Astrocyte of the spinal cord (primary cell): Measurements from ENCODE around the gene CNOT1.

Experiments used
- DNase-seq: peaks from one replicate; pipeline ENCODE4 v3.0.0; 2011; ENCODE audit warnings: low read depth, low spot score
- H3K4me3 ChIP-seq: 2 replicates; pipeline ENCODE4 v1.5.1; 2011; ENCODE audit warnings: low read depth, mild to moderate bottlenecking, low read length, moderate library complexity
- in situ Hi-C: cut with HindIII; loops from 2 replicates; pipeline ENCODE4 v1.10.0; 2017; ENCODE audit warnings: low sequenced_read_pairs
- TF ChIP-seq, protein P1 (sequence below): IDR thresholded peaks from 2 replicates; pipeline ENCODE4 v1.5.1; 2012; ENCODE audit warnings: low read depth, mild to moderate bottlenecking, low read length, inconsistent platforms

The CNOT1 gene

DNA sequence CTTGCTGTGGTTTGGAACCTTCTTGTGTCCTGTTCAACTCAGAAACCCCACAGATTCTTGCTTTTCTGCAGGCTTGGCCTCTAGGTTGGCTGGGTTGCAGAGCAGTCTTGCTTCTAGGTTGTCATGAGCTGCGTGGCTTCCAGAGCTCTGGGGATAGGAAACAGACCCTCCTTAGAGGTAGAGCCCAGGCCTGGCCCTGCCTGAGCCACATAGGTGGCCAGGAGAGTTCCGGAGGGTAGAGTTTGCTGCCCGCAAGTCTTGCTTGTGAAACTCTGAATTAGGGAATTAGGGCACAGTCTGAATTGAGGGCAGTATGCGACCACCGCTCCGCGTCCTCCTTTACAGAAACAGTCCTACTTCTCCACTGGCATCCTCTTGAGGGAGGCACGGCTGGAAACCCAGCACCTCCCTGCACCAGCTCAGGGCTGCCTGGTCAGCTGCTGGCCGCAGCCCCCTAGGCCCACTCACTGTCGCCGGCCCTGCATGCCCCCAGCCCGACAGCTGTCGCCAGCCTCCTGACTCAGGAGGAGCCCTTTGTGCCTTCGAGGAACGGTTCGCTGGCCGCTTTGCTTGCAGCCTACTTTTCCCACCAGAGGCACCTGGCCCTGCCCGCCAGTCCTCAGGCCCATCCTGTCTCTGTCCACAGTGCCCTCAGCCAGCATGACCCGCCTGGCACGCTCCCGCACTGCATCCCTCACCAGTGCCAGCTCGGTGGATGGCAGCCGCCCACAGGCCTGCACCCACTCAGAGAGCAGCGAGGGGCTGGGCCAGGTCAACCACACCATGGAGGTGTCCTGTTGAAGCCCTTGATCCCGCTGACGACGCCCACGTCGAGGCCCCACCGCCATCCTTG, 118.6 kb downstream of the CNOT1 start:
- DNase-seq: no peak
- no peak overlapping the region for H3K4me3 ChIP-seq
- in situ Hi-C loops: no loop called here
- TF ChIP-seq, protein P1, sequence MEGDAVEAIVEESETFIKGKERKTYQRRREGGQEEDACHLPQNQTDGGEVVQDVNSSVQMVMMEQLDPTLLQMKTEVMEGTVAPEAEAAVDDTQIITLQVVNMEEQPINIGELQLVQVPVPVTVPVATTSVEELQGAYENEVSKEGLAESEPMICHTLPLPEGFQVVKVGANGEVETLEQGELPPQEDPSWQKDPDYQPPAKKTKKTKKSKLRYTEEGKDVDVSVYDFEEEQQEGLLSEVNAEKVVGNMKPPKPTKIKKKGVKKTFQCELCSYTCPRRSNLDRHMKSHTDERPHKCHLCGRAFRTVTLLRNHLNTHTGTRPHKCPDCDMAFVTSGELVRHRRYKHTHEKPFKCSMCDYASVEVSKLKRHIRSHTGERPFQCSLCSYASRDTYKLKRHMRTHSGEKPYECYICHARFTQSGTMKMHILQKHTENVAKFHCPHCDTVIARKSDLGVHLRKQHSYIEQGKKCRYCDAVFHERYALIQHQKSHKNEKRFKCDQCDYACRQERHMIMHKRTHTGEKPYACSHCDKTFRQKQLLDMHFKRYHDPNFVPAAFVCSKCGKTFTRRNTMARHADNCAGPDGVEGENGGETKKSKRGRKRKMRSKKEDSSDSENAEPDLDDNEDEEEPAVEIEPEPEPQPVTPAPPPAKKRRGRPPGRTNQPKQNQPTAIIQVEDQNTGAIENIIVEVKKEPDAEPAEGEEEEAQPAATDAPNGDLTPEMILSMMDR: no peak

DNA sequence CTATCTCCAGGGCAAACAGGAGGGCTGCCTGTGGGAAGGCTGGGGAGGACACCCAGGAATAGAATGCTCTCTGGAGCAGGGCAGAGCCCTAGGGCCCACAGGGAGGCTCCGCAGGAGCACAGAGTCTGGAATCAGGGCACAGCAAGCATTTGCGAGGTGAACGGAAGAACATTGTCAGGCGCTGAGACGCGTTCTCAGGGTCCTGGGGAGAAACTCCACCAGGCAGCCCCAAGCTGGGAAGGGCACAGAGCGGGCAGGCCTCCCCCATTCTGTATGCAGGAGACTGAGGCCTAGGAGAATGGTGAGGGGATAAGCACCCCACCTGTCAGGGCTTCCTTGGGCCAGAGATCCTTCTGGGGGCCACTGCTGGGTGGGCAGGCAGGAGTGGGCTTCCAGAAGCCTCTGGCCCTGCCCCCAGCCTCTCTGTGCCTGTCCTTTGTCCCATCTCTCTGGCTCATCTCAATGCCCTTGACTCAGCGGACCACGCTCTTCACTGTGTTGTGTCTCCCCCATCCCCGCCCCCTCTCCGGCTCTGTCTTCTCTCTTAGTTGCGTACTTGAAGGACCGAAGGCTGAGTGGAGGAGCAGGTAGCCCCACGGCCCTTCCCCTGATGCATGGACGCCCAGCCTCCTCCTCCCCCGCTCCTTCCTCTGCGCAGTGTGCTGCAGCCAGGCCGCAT, 119.4 kb downstream of the CNOT1 start:
- in situ Hi-C loops: no loop called here
- H3K4me3 ChIP-seq: no peak overlapping the region
- DNase-seq: no peak
- TF ChIP-seq, protein P1: no peak

DNA sequence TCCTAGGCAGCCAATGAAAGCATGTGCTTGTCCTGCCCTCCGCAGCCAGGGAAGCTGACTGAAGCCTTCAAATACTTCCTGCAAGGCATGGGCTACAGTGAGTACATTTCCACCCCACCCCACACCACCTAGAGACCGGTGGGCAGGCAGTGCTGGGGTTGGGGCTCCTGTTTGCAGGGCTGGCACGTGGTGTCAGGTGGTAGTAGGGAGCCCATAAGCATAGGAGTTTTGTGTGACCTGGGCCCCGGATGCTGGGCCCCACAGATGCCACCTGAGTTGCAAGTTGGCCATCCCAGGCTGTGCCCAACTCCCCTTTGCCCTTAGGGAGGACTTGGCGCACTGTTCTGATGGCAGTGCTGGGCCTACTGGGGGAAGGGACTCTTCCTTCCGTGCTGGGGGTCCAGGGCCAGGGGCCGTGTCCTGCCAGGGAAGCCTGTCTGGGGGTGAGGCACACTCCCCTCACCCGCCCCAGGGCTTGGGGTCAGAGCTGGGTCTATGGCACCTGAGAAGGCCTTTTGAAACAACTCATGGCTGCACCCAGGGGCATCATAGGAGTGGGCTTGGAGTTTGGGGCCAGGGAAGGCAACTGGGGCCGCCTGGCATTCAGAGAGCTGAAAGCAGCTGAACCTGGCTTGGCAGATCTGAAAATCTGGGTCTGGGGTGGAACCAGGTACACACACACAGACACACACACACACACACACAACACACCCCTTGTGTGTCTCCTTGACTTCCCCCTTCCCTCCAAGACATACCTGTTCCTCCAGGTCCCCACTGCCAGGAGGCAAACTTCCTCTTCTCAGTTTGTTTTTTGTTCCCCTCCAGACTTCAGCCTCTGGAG, 120.2 kb downstream of the CNOT1 start:
- TF ChIP-seq, protein P1: no peak
- in situ Hi-C loops: no loop called here
- H3K4me3 ChIP-seq: no peak overlapping the region
- DNase-seq: no peak

DNA sequence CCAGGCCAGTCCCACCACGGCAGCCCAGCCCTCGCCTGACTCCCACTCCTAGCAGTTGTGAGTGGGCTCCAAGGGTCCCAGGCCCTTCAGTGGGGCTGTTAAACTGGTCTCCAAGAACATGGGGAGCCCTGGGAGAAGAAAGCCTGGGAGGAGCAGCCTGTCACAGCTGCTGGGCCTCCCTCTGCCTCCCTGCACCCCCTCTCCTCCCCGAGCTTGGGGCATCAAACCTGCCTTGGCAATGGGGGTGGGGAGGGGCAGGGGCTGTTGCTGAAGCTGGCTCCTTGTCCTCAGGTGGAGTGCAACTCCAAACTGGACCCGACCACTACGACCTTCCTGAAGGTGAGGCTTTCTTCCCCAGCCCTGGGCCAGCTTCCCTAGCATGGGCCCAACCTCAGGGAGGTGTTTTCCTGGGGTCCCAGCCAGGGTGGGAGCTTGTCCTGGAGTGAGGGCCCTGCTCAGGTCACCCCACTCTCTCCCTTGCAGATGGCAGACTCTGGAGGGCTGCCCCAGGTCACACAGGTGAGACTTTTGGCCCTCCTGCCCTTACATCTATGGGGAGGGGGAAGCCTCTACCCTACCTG, 120.9 kb downstream of the CNOT1 start:
- TF ChIP-seq, protein P1: no peak
- in situ Hi-C loops: no loop called here
- no peak for DNase-seq
- no peak overlapping the region for H3K4me3 ChIP-seq

DNA sequence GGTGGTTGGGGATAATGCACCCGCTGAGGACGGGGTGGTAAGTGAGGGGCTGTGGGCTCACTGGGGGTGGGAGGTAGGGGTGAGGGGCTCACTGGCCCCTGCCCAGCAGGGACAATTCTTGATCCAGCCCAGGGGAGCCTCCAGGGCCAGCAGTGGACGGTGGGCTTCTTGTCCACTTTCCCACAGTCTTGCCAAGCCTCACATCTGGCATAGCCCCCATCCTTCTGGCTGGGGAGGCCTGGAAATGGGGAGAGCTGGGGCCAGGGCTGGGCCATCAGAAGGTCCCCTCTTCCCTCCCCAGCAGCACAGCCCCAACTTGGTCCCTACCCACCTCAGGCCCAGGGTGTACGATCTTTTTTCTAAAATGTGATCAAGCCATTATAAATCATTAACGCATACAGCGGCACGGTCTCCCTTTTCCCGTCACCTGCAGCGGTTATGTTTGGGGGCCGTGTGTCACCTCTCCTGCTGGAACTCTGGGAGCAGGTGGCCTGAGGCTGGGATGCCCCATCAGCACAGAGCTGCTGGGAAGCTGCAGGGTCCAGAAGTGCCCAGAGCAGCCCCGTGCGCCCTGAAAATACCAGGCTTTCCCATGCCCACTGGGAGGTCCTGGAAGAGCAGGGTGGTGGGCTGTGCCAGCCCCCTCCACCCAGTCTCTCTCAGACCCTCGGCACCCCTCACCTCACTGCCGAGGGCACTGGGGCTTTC, 121.5 kb downstream of the CNOT1 start:
- TF ChIP-seq, protein P1: no peak
- no peak for DNase-seq
- in situ Hi-C loops: no loop called here
- no peak overlapping the region for H3K4me3 ChIP-seq
